Stimulated activated CD8-positive, alpha-beta memory T cell treated with anti-CD3 and anti-CD28 coated beads, Interleukin-15, amount 100 ng/mL, for 24 hours (primary cell): ENCODE data around the gene ATXN7L1.
"Not testable (repeated sequence)": the region's sequence is repeated elsewhere in the genome, so short reads cannot be mapped to it uniquely, and the experiment has no call there.

ENCODE experiments used
- DNase-seq: peaks from one replicate; pipeline ENCODE4 v3.0.0-alpha.2; 2020; ENCODE audit warnings: low read depth

ATXN7L1 gene

DNA sequence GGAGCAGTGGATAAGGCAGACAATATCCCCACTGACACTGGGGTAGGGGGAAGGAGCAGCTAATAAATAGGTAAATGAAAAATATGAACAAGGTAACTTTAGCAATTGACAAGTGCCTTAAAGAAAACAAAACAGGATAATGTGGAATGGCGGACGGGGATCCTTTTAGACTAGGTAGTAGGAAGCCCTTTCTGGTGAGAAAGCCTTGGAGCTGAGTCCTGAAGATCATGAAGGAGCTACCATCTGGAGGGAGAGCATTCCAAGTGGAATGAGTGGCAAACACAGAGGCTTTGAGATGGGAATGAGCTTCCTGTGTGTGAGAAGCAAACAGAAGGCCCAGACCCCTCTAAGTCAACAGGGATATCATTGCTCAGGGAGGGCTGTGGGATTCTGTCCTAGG is 16.0 kb upstream of the ATXN7L1 start:
- no peak for DNase-seq

GRCh38 chr7:105890290-105890997 is 14.0 kb upstream of the ATXN7L1 start:
- no peak for DNase-seq

- DNase-seq = no peak
Observed at GRCh38 chr7:105887569-105888189, 11.3 kb upstream of the ATXN7L1 start.

DNA sequence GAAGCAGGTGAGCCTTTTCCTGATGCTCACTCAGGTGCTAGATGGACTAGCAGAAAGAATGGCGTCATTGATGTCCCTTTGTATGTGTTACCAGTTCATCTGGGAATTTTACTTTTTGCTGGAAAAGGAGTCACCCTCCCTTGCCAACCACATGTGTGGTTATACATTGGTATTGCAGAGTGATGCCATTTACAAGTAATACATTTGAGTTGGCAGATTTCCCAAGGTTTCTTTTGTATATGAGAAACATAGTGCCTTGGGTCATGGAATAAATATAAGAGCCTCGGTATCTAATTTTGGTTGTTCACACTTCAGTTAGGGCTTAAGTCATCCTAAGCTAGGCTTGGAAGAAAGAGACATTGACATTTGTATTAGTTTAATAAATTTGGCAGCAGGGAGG is 10.4 kb upstream of the ATXN7L1 start:
- DNase-seq = no peak

DNA sequence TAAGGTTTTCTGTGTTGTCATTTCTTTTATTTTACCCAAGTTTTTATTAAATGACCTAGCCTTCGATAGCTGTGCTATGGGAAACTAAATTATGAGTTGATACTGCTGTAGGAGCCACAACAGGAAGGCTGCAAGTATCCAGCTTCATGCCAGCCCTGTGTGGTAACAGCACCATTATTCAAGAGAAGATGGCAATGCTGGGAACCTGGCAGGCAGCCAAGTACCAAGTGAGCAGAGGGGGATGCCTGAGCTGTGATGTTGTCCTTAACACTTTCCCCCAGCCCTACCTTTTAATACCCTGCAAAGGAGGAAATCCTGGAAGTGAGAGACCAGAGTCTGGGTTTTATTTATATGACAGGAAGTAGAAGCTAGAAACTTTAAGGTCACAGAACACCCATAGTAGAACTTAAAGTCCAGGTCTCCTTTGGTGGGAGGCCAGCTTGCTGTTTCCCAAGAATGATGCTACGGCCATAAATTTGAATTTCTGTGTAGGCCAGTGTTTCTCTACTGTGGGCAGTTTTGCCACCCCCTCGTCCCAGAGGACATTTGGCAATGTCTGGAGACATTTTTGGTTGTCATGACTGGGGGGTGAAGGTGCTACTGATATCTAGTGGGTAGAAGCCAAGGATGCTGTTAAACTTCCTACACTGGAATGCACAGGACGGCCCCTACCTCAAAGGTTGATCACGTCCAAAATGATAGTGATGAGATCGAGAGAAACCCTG is 9.2 kb upstream of the ATXN7L1 start:
- no peak for DNase-seq

DNA sequence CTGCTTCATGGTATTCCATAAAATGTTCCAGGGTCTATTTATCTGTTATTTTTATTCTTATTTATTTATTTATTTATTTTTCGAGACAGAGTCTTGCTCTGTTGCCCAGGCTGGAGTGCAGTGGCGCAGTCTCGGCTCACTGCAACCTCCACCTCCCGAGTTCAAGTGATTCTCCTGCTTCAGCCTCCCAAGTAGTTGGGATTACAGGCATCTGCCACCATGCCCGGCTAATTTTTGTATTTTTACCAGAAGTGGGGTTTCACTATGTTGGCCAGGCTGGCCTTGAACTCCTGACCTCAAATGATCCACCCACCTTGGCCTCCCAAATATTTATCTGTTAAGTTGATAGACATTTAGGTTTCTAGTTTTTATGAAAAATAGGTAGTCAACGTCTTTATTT is 6.8 kb upstream of the ATXN7L1 start:
- DNase-seq = not testable (repeated sequence)

- DNase-seq = no peak
Observed at GRCh38 chr7:105881439-105881838, 5.0 kb upstream of the ATXN7L1 start.

GRCh38 chr7:105880571-105881330 is 4.4 kb upstream of the ATXN7L1 start:
- no peak for DNase-seq

- DNase-seq = no peak
Observed at GRCh38 chr7:105879782-105880181, 3.4 kb upstream of the ATXN7L1 start.

DNA sequence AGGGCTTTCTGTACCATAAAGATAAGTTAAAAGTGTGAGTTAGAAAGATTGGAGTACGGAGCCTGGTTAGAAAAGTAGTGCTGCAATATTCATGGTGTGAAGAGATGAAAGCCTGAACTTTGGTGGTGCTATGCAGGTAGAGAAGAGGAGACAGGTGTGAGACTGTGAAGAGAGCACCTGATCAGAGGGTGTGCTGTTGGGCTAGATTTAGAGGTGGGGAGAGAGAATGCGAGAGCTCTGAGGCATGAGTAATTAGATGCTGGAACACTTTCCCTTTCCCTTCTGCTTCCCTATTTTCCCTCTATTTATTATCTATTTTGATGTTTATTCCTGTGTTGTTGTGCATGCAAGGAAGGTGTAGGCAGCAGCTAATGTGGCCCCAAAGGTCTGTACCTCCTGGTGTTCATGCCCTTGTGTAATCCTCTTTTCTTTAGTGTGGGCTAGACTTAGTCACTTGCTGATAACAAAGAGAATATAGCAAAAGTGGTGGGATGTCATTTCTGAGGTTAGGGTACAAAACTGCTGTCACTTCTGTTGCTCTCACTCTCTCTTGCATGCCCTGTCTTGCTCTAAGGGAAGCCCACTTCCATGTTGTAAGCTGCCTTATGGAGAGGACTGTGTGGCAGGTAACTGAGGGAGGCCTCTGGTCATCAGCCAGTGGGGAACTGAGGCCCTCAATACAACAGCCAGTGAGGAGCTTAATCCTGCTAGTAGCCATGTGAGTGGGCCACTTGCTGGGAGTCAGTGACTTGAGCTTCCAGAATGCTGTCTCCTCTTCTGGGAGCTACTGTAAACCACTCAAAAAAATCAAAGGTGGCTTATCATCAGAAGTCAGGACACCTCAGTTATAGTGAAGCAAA is 2.6 kb upstream of the ATXN7L1 start:
- no peak for DNase-seq

GRCh38 chr7:105877736-105878135 is 1.3 kb upstream of the ATXN7L1 start:
- no peak for DNase-seq

- no peak for DNase-seq
Observed at GRCh38 chr7:105876964-105877601, 684 bp upstream of the ATXN7L1 start.

GRCh38 chr7:105875505-105875904 is 894 bp downstream of the ATXN7L1 start:
- DNase-seq = no peak

- DNase-seq = no peak
Observed at GRCh38 chr7:105874055-105874454, 2.3 kb downstream of the ATXN7L1 start.

- no peak for DNase-seq
Observed at GRCh38 chr7:105872491-105872890, 3.9 kb downstream of the ATXN7L1 start.

- DNase-seq = no peak
Observed at GRCh38 chr7:105871142-105871541, 5.3 kb downstream of the ATXN7L1 start.

- no peak for DNase-seq
Observed at GRCh38 chr7:105866102-105866801, 10.1 kb downstream of the ATXN7L1 start.

GRCh38 chr7:105863876-105864275 is 12.5 kb downstream of the ATXN7L1 start:
- no peak for DNase-seq

GRCh38 chr7:105862770-105863169 is 13.6 kb downstream of the ATXN7L1 start:
- no peak for DNase-seq

GRCh38 chr7:105862276-105862675 is 14.1 kb downstream of the ATXN7L1 start:
- no peak for DNase-seq
